Osteocyte (in vitro differentiated cells): ENCODE data around the gene C1orf159. TPM values are rescaled to one million over a fixed set of nuclear protein-coding genes. Genes with fewer than 3 reads are reported as not detected.
A peak's percentile ranks its signal among the peaks of the same experiment; 100 is the strongest.

Experiments used
- DNase-seq: peaks from one replicate; pipeline ENCODE4 v3.0.0; 2021; ENCODE audit warnings: mixed read lengths; ENCODE audit not compliant: unreplicated experiment; ENCODE audit errors: extremely low spot score
- H3K27ac Mint-ChIP-seq: one replicate; pipeline ENCODE4 v1.8.0; 2021; ENCODE audit warnings: mild to moderate bottlenecking, mixed read lengths; ENCODE audit not compliant: unreplicated experiment
- H3K27me3 Mint-ChIP-seq: one replicate; pipeline ENCODE4 v1.8.0; 2021; ENCODE audit warnings: mixed read lengths; ENCODE audit not compliant: unreplicated experiment
- H3K36me3 Mint-ChIP-seq: one replicate; pipeline ENCODE4 v1.8.0; 2021; ENCODE audit warnings: mixed read lengths; ENCODE audit not compliant: unreplicated experiment
- H3K4me1 Mint-ChIP-seq: one replicate; pipeline ENCODE4 v1.8.0; 2021; ENCODE audit warnings: mixed read lengths; ENCODE audit not compliant: unreplicated experiment
- H3K4me3 Mint-ChIP-seq: one replicate; pipeline ENCODE4 v1.8.0; 2021; ENCODE audit warnings: mild to moderate bottlenecking, moderate library complexity, mixed read lengths; ENCODE audit not compliant: unreplicated experiment
- H3K9me3 Mint-ChIP-seq: one replicate; pipeline ENCODE4 v1.8.0; 2021; ENCODE audit warnings: mixed read lengths; ENCODE audit not compliant: unreplicated experiment
- long read RNA-seq: library from polyadenylated mRNA; unstranded; transcript quantifications from one replicate; pipeline ENCODE4 v2.0.0, GENCODE V29; 2021
- total RNA-seq: library from RNA; stranded (reverse); gene quantifications from 2 replicates; pipeline ENCODE4 v1.2.1, GENCODE V29; 2021
- TF ChIP-seq, protein P1 (sequence below): fragments of 200-600 bp; sonication (generic); IDR thresholded peaks from 2 replicates; pipeline ENCODE4 v1.5.0; 2021; ENCODE audit warnings: antibody characterized with exemption, mild to moderate bottlenecking, moderate library complexity

Gene C1orf159
- total RNA-seq: 16.9 and 17.9 TPM in 2 replicates
- long read RNA-seq, partial matches to known transcripts: 0 of 6 reads
- long read RNA-seq, other reads (novel, unspliced or antisense): 6 of 6 reads

DNA sequence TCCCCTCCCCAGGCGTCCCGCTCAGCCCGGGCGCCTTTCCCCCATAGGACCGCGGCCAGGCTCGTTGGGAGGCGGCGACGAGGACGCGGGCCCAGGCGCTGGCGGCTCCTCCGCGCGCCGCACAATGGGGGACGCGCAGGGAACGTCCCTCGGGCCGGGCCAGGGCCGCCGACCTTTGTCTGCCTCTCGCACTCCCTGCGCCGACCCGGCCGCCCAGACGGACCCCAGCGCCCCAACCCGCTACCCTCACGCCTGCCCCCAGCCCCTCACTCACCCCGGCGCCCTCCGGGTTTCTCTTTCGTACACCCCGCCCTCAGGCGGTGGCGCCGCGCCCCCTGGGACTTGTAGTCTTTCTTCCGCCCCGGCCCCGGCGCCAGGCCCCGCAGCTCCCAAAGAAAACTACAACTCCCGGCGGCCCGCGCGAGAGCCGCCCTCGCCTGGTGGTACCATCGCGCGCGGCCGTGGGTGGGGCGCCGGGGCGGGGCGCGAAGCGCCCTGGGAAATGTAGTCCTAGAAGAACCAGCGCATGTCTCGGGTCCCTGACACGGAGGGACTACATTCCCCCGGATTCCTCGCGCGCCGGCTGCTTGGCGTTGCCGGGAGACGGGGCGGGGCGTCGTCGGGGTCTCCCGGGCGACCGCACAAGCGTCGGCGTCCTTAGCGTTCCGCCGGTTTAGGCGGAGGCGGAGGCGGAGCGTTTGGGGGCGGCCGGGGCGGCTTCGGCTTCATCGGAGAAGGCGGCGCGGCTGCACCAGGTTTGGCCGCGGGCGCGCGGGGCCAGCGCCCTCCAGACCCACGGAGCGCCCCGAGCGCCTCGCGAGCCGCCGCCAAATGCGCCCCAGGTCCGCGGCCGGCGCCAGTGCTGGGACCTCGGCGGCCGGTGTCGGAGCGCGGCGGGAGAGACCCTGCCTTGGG is at the start of gene C1orf159:
Gene C1orf159 (minus strand): TSS at position 304 of the 915 bp plus-strand sequence. CDS start 24,546 bp downstream, outside the sequence.
- H3K4me1 Mint-ChIP-seq: peaks cover 10% of the 10 kb centered on the region
- DNase-seq: peak; percentile 100
- peak within 1 kb of the TSS; percentile 81 for H3K4me3 Mint-ChIP-seq
- TF ChIP-seq, protein P1, sequence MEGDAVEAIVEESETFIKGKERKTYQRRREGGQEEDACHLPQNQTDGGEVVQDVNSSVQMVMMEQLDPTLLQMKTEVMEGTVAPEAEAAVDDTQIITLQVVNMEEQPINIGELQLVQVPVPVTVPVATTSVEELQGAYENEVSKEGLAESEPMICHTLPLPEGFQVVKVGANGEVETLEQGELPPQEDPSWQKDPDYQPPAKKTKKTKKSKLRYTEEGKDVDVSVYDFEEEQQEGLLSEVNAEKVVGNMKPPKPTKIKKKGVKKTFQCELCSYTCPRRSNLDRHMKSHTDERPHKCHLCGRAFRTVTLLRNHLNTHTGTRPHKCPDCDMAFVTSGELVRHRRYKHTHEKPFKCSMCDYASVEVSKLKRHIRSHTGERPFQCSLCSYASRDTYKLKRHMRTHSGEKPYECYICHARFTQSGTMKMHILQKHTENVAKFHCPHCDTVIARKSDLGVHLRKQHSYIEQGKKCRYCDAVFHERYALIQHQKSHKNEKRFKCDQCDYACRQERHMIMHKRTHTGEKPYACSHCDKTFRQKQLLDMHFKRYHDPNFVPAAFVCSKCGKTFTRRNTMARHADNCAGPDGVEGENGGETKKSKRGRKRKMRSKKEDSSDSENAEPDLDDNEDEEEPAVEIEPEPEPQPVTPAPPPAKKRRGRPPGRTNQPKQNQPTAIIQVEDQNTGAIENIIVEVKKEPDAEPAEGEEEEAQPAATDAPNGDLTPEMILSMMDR: no peak
- peaks cover 4% of the 10 kb centered on the region for H3K27me3 Mint-ChIP-seq
- peaks cover 4% of the 10 kb centered on the region for H3K36me3 Mint-ChIP-seq
- H3K27ac Mint-ChIP-seq: peak within 1 kb of the TSS; percentile 64
- H3K9me3 Mint-ChIP-seq: no peaks in the 10 kb centered on the region

DNA sequence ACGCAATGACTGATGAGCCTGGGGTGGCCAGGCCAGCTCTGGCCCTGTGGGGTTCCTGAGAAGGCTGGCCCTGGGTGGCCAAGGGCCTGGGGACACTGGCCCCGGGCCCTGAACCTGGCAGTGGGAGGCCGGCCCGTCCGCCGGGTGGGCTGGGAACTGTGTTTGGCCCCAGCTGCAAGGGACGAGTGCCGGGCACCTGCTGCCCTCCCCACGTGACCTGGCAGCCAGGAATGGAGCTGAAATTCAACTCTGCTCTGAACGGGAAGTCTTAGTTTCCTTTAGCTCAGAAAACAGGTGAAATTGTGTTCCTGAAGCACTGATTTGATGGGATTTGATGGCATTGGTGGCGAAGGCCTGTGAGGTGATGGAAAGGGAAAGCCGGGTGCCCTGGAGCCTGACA is 49.6 kb upstream of the C1orf159 start:
- no peaks in the 10 kb centered on the region for H3K9me3 Mint-ChIP-seq
- H3K4me3 Mint-ChIP-seq: peak overlapping the region; percentile 26
- H3K27me3 Mint-ChIP-seq: no peaks in the 10 kb centered on the region
- peaks cover 9% of the 10 kb centered on the region for H3K4me1 Mint-ChIP-seq
- no peak overlapping the region for H3K27ac Mint-ChIP-seq
- H3K36me3 Mint-ChIP-seq: no peaks in the 10 kb centered on the region
- no peak for DNase-seq
- TF ChIP-seq, protein P1: no peak

DNA sequence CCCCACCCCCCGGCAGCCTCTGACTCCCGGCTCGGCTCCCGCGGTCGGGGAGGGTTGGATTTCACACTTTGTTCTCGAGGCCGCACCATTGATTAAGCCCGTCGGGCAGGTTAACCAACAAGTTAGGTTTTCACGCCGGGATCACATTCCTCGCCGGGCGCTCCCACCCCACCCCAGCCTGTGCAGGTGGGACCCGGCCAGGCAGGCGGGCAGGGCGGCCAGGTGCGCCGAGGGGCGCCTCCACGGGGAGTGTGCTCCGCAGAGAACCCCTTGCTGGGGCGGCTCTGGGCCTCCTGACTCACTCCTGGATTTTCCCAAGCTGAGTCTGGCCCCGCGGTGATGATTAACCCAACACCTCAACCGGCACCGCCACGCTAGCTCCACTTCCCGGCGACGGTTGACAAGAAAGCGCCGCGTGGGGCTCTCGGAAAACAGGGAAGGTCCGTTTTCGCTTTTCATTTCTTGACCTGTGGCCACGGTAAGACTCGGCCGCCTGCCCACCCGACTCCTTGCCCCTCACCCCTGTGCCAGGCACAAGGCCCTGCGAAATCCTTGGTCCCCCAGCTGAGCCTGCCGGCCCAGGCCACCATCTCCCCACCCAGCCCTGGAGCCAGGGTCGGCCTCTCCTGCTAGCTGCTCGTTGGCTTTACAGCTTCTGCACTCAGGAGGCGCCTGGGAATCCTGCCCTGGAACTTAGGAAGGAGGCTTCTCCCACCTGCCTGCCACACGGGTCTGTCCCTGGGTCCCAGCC is 49.0 kb upstream of the C1orf159 start:
- Mint-ChIP-seq H3K36me3 (no peaks in the 10 kb centered on the region), H3K4me3 (no peak overlapping the region), H3K9me3 (no peaks in the 10 kb centered on the region), H3K27me3 (no peaks in the 10 kb centered on the region), H3K27ac (no peak overlapping the region), H3K4me1 (peaks cover 5% of the 10 kb centered on the region)
- DNase-seq: no peak
- TF ChIP-seq, protein P1: no peak

DNA sequence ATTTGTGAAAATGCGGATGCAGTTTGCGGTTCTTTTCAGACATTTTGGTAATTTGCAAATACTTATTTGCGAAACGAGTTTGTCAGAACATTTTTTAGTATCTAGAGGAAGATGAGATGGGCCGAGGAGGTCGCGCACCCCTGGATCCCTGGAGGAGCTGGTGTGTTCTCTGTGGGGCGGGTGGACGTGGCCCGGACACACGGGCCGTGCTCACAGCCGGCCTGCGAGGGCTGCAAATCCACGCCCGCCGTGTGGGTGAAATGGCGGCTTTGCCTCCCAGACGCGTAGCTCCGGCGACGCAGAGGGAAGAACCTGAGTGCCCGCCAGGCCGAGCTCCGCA is 48.4 kb upstream of the C1orf159 start:
- Mint-ChIP-seq H3K27me3 (no peaks in the 10 kb centered on the region), H3K4me1 (peaks cover 3% of the 10 kb centered on the region), H3K27ac (no peak overlapping the region), H3K9me3 (no peaks in the 10 kb centered on the region), H3K4me3 (no peak overlapping the region), H3K36me3 (no peaks in the 10 kb centered on the region)
- TF ChIP-seq, protein P1: no peak
- DNase-seq: no peak
